Measurements from ENCODE around the gene PSMD12.
A peak's percentile ranks its signal among the peaks of the same experiment; 100 is the strongest.
"Not testable (repeated sequence)": the region's sequence is repeated elsewhere in the genome, so short reads cannot be mapped to it uniquely, and the experiment has no call there.

The PSMD12 gene

DNA sequence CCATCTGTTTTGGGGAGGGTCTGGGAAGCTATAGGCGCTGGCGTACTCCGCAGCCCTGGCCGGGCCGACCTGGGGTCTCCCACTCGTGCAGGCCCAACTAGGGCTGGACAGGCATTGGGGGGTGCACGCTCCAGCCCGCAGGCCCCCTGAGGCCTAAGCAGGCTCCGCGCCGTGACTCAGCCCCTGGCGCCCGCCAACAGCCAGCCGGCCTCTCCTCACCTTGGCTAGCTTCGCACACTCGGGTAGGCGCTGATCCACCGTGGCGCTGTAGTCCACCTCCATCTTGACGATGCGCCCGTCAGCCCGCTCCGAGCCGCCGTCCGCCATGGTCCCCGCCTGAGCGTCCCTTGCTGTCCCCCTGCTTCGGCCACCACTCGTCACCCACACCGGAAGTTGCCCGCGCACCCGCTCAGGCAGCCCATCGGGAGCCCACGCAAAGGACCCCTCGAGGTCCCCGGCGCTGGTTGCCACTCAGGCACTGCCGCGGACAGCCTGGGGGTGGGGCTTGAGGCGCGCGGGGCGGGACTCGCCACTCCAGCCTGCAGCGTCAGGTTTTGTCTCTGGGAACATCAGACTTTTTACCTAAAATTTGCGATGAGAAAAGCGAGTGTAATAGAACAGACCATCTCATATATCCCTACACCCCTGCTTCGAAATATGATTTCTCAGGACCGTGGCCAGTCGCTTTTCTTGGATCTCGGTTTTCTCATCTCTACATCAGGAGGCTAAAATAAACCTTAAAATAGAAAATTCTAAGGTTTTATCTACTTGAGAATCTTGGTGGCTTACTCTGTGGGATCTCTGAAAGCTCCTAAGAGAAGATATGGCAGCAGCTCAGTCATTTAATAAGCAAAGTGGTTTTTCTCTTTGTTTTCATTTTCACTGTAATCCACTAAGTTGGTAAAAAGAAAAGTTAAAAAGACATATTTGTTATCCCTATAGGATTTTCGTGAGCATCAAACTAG lies at the start of gene PSMD12:
Gene PSMD12, minus strand, starts transcription at position 385 of the 965 bp plus-strand sequence. Its CDS starts 58 bp downstream, at position 327.
- peak; percentile 95 to 97 for DNase-seq

DNA sequence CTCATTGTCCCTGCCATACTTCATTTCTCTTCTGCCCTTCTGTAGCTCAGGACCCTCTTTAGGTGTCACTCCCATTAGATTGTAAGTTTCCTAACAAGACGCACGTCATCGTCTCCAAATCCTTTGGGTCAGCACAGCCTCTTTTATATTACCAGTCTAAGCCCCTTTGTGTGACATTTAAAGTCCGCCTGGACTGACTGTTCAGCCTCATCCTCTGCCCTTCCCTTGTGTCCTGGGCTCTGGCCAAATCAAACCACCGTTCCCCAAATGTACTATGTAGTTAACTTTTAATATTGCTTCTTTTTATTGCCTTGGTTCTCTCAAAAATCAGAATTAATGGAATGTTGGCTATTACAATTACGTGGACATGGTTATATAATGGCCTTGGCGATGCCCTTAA lies 48.9 kb upstream of the PSMD12 start:
- DNase-seq: no peak

DNA sequence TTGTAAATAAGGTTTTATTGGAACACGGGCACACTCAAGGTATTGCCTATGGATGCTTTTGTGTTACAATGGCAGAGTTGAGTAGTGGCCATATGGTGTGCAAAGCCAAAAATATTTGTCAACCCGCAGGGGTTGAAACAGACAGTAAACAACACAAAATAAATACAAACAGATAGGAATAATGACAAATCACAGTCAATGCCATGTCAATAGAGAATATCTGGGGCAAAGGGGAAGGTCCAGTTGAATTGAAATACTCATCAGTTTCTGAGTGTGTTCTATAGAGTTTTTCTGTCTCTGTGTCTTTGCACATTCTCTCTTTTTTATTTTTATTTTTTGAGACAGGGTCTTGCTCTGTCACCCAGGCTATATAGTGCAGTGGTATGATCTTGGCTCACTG lies 48.2 kb upstream of the PSMD12 start:
- DNase-seq: no peak

DNA sequence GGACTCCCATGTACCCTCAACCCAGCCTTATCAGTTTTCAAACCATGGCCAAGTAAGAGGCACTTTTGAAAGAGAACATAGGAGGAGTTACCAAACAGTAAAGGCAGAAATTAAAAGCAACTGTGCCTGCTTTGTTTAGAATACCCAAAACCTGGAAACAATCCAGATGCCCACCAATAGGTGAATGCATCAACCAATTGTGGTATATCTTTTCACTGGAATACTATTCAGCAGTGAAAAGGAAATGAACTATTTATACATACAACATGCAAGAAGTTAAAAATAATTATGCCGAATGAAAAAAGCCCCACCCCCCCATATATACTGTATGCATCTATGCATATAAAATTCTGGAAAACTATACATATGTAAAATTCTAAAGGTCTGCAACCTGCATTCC lies 47.8 kb upstream of the PSMD12 start:
- DNase-seq: no peak

DNA sequence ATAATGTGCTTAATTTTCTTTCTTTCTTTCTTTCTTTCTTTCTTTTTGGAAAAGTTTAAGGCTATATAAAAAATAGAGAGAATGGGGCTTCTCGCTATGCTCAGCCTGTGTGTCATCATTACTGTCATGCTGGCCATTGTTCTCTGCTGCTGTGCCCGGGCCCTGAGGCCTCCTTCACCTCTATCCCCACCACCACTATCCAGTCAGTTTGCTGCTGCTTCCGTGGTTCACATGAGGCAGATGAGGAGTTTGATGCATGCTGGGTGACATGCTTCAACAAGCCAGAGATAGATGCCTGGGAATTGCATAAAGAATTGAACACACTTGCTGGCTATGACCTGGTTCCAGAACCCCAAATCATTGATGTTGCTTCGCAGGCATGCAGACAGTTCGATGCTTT lies 47.0 kb upstream of the PSMD12 start:
- DNase-seq: no peak

DNA sequence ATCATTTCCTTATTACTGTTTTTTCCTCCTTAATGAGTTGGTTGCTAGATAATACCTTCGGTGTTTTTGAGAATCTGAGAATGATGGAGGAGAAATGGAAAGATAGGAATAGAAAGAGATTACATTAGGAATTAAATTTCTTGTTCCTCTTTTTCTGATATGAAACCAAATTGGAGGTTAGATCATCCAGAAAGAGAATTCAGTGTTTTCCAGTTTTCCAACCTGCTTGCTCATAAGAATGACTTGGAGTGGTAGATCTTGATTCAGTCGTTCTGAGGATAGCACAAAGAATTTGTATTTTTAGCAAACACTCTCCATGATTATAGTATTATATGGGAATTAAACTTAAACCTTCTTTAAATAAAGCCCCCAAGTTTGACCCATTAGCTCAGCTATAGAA lies 46.6 kb upstream of the PSMD12 start:
- no peak for DNase-seq

DNA sequence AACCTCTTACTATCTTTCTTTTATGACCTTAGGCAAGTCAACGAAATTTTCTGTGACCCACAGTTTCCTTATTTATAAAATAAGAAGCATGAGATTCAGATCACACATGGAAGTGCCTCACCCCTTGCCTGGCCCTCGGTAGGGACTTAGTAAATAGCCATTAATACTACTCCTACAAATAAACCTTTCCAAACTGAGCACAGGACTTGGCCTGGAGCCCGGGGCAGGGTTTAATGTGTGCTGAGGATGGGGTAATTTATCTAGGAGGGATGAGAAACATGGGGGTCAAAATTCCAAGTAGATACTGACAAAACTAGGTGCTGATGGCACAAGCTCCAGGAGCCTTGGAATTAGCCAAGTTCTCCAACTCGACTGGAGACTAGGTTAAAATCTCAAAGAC lies 45.7 kb upstream of the PSMD12 start:
- DNase-seq: no peak

DNA sequence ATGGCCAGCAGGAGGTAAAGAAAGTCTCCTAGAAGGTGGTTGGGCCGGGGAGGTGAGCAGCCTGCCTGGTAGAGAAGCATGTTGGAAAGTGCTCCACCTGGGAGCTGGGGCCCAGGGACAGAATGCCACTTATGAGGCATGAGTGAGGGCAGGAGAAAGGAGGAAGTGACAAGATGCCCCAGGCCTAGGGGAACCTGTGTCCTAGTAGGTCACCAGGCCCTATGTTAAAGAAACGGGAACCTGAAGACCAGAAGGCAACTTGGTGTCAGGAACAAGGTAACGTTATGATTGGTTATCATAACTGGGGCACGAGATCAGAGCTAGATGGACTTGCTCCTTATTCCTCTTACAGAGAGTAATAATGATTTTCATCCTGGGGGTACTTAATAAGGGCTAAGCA lies 45.0 kb upstream of the PSMD12 start:
- DNase-seq: no peak

DNA sequence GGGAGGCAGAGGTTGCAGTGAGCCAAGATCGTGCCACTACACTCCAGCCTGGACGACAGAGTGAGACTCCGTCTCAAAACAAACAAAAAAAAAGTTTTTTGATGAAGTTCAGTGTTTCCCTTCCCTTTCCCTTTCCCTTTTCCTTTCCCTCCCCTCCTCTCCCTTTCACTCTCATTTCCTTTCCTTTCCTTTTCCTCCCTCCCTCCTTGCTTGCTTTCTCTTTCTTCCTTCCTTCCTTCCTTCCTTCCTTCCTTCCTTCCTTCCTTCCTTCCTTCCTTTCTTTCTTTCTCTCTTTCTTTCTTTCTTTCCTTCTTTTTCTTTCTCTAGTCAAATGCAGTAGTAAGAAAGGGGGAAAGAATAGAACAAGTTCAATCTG lies 42.1 kb upstream of the PSMD12 start:
- not testable (repeated sequence) for DNase-seq

DNA sequence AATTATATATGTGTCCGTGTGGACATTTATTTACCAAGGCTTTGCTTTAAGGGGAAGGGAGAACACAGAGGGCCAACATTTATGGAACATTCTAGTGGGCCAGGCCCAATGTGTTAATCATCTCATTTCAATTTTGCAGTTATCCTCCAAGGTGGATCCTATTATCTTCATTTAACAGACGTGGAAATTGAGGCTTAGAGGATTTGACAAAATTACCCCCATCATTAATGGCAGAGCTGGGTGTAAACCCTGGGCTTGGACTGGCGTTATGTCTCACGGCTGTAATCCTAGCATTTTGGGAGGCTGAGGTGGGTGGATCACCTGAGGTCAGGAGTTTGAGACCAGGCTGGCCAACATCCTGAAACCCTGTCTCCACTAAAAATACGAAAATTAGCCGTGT lies 37.1 kb upstream of the PSMD12 start:
- no peak for DNase-seq

DNA sequence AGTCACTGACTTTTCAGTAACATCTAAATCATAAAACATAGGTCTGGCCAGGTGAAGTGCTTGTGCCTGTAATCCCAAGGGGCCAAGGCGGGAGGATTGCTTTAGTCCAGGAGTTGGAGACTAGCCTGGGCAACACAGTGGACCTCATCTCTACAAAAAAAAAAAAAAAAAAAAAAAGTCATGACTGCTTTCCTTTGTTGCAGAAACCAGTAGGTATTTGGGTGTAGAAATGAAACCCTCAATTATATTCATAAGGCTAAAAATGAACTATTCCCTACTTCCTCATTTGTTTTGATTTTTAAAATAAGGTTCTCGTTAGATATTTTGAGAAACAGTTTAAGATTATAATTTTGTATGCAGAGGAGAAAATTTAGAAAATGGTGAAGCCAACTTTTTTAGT lies 36.7 kb upstream of the PSMD12 start:
- no peak for DNase-seq

DNA sequence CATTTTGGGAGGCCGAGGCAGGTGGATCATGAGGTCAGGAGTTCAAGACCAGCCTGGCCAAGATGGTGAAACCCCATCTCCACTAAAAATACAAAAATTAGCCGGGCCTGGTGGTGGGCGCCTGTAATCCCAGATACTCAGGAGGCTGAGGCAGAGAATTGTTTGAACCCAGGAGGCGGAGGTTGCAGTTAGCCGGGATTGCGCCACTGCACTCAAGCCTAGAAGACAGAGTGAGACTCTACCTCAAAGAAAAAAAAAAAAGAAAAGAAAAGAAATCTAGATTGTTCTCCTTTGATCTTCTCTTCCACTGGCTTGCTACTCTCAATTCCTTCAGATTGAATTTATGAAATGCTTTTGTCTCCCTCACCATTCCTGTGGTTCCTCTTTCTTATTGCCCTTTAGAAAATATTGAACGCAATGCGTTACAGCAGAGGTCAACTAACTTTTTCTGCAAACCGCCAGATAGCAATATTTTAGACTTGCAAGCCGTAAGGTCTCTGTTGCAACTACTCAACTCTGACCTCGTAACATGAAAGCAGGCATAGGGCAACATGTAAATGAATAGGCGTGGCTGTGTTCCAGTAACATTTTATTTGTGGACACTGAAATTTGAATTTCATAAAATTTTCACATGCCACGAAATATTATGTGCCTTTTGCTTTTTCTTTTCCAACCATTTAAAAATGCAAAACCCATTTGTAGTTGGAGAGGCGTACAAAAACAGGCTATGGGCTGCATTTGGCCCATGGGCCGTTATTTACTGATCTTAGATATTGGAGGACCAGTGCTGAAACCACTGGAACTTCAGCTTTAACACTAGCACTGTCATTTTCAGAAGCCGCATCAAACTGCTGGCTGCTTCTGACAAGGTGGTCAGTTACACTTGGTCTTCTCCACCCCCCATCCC lies 35.5 kb upstream of the PSMD12 start:
- DNase-seq: no peak

DNA sequence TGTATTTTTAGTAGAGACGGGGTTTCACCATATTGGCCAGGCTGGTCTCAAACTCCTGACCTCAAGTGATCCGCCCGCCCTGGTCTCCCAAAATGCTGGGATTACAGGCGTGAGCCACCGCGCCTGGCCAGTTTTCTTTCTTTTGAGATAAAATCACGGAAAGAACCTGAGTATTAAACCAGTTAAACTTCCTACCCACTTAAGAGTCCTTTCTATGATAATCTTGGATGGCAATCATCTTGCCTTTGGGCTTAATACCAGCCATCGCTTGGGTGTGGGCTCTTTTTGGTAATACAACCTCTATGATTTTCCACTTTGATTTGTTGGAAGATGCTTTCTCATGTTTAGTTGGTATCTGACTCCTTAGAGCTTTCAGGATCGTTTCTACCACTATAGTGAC lies 34.7 kb upstream of the PSMD12 start:
- no peak for DNase-seq

DNA sequence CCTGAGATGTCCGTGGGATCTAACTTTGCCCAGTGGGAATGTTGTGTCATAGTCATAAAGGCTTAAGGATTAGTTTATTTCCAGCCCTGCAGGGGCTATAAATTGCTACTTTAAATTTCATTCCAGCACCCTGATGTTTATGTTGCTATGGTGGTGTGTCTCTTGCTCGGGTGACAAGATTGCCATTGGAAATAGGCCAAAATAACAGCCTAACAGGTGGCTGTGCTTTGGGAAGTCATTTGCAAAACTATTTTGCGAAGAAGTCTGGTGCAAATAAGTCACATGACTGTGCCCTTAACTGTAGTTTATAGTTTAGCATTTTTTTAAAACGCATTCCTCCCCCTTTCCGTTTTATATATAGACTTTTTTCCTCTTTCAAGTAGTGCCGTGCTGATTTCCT lies 33.8 kb upstream of the PSMD12 start:
- DNase-seq: no peak

DNA sequence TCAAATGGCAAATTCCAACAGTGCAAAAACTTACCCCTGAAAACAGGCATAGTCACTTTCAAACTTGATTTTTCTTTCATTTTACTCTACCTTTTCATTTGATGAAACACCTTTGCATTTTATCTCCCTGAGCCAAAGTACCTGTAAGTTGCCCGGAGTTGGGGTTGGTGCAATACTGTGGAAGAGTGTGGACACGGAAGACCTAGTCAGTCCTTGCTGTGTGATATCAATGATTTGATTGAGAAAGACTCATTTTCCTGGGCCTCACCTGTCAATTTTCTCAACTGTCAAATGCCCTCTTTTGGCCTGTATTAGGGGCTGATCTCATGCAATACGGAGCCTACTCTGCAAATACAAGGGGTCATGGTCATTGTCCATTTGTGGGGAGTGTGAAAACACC lies 33.3 kb upstream of the PSMD12 start:
- no peak for DNase-seq

DNA sequence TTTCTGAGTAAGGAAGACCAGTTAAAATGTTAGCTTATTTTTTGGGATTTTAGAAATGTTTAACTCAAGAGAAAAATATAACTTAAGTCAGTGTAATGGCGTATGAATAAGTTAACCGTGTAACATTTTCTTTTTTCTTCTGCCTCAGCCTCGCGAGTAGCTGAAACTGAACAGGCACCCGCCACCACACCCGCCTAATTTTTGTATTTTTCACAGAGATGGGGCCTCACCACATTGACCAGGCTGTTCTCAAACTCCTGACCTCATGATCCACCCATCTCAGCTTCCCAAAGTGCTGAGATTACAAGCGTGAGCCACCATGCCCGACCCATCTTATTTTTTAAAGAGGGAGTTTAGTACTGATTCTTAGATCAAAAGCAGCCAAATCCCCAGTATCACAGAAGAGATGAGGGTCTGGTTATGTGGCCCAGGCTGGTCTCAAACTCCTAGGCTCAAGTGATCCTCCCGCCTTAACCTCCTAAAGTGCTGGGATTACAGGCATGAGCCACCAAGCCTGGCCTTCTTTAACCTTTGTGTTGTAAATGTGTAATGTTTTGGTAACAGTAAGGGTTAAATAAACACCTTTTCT lies 27.5 kb upstream of the PSMD12 start:
- DNase-seq: no peak

DNA sequence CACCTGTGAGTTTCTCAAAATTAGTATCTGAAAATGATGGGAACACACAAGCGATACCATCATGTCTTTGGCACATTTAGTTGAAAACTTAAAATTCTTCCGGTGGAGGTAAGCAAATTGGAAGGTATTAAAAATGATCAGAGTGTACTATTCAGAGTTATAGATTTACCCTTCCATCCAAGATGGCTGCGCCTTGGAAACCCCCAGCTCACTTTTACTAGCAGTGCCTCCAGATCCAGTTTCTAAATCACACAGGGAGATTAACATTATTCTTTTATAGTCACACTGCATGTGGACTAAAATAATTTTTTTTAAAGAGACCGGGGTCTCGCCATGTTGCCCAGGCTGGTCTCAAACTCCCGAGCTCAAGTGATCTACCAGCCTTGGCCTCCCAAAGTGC lies 25.7 kb upstream of the PSMD12 start:
- no peak for DNase-seq

DNA sequence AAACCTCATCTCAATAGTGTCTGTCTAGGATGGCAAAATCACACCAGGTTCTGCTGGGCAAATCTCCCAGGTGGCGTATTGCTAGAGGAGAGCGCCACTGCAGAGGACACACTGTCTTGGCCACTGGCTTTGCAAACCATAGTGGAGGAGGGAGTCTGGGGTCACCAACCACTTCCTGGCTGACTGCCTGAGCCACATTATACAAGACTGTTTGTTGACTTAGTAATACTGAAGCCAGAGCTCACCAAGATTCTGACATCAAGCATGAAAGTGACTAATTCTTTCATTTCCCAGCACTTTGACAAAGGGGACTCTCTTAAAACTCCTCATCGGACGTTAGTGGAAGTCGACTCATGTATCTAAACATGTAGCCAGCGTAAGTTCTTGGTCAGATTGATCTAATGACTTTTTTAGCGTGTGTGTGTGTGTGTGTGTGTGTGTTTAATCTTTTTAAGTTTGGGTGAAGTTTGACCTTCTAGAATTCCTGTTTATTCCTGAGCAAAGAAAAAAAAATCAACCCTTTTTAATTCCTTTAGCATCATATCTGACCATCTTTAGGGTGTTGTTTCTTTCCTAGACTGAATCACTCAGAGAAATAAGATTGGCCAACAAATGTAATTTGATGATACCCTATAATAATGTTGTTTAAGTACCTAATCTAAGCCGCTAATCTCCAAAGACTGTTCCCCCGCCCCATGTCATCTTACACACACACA lies 24.4 kb upstream of the PSMD12 start:
- DNase-seq: peak; percentile 51 to 54

DNA sequence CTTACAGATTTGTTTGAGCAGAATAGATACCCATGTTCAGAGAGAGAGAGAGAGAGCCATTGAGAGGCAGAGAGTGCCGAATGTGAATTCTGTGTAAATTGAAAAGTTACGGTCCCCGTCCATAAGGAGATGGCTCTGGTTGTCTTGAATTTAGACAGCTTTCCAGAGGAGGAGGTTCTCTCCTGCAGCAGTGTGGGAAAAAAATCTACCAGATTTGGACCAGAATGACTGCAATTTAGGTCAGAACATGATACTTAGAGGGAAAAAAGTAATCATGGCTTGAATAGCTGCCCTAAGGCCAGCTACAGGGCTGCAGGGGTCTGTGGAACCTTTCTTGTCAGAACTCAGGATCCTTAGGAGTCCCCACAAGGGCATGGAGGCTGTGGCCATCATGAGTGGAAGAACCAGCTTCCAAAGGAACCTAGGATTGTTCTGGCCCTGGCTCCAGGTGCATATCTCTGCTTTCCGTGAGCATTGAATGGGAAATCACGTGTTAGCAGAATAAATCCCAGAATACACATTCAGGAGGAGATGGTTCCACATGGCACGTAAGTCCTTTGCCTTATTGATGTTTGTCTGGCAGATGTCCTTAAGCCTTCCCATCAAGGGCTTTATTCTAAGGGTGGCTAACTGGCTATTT lies 23.7 kb upstream of the PSMD12 start:
- DNase-seq: no peak

DNA sequence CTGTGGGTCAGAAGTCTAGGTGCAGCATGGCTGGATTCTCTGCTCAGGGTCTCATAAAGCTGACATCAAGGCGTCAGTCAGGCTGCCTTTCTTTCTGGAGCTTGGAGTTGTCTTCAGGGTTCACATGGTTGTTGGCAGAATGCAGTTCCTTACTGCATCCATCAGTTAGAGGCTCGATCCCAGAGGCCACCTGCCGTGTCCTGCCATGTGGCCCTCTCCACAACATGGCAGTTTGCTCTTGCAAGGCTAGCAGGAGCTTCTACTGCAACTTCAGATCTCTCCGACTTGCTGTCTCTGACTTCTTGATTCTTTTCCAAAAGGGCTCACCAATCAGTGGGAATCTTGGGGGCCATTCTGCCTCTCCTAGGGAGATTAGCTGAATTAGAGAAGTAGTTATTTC lies 22.6 kb upstream of the PSMD12 start:
- DNase-seq: no peak

DNA sequence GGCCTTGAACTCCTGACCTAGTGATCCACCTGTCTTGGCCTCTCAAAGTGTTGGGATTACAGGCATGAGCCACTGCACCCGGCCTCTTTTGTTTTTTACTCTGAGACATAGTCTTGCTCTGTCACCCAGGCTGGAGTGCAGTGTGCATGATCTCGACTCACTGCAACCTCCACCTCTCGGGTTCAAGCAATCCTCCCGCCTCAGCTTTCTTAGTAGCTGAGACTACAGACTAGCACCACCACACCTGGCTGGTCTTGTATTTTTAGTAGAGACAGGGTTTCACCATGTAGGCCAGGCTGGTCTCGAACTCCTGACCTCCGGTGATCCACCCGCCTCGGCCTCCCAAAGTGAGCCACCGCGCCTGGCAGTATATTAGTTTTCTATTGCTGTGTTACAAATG lies 22.2 kb upstream of the PSMD12 start:
- DNase-seq: not testable (repeated sequence)

DNA sequence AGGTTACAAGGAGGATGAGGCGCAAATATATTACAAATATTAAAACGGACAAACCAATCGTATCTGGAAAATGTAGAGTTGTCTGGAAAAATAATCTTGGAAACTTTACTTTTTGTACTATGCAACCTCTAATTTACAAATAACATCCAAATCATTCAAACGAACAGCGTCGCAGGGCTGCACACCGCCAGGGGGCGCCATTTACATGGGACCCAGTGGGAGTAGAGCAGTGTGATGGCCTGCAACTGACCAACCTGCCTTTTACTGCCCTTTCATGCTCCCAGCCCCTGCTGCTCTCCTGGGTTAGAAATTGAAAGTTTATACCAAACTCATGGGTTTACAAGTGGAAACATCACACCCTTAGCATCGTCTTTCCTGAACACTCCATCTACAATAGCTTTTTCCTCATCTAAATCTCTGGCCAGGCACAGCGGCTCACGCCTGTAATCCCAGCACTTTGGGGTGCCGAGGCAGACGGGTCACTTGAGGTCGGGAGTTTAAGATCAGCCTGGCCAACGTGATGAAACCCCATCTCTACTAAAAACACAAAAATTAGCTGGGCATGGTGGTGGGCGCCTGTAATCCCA lies 20.7 kb upstream of the PSMD12 start:
- peak; percentile 77 to 81 for DNase-seq
